NCI-H2227 (cell line): ENCODE results near the gene LRRC23.
A peak's percentile ranks its signal among the peaks of the same experiment; 100 is the strongest.

Experiments
- DNase-seq: peaks from one replicate; lab custom pipeline; 2025; ENCODE audit not compliant: unreplicated experiment; lab: John Stamatoyannopoulos, UW

Gene LRRC23

GRCh38 chr12:6943389-6943721 lies 38.7 kb downstream of the LRRC23 start:
- peak; percentile 87 for DNase-seq

GRCh38 chr12:6943722-6944380 lies 39.2 kb downstream of the LRRC23 start, which contains the start of the genes C12orf57 and RNU7-1:
Gene C12orf57, plus strand, starts transcription at chr12:6944022. Its CDS starts 100 bp downstream, at chr12:6944122.
Gene RNU7-1, plus strand, starts transcription at chr12:6943816.
- peak; percentile 82 for DNase-seq

- DNase-seq = peak; percentile 92
These were observed 40.0 kb downstream of the LRRC23 start for GRCh38 chr12:6944381-6945186.

GRCh38 chr12:6945613-6946012 lies 41.0 kb downstream of the LRRC23 start:
- DNase-seq = no peak

GRCh38 chr12:6946033-6946919 lies 41.7 kb downstream of the LRRC23 start:
- peak; percentile 87 for DNase-seq

GRCh38 chr12:6946920-6947374 lies 42.3 kb downstream of the LRRC23 start:
- no peak for DNase-seq

- no peak for DNase-seq
These were observed 43.0 kb downstream of the LRRC23 start for GRCh38 chr12:6947615-6948014.

- DNase-seq = no peak
These were observed 44.4 kb downstream of the LRRC23 start for GRCh38 chr12:6948873-6949594.

- DNase-seq = no peak
These were observed 45.8 kb downstream of the LRRC23 start for GRCh38 chr12:6950401-6950801.

- DNase-seq = no peak
These were observed 46.4 kb downstream of the LRRC23 start, which contains the start of gene PTPN6 for GRCh38 chr12:6950811-6951540. Gene PTPN6, plus strand, starts transcription at chr12:6951356. Its CDS starts 157 bp downstream, at chr12:6951513.

GRCh38 chr12:6951551-6952120 lies 47.0 kb downstream of the LRRC23 start:
- no peak for DNase-seq

- DNase-seq = no peak
These were observed 47.7 kb downstream of the LRRC23 start for GRCh38 chr12:6952121-6952862.

GRCh38 chr12:6952863-6953441 lies 48.3 kb downstream of the LRRC23 start:
- DNase-seq = no peak

- no peak for DNase-seq
These were observed 49.1 kb downstream of the LRRC23 start for GRCh38 chr12:6953442-6954315.

- DNase-seq = no peak
These were observed 49.9 kb downstream of the LRRC23 start for GRCh38 chr12:6954316-6955107.

GRCh38 chr12:6955108-6956020 lies 50.7 kb downstream of the LRRC23 start:
- DNase-seq = no peak
